Naive B cell (primary cell): ENCODE results near the gene MORC1. TPM values are rescaled to one million over a fixed set of nuclear protein-coding genes. Genes with fewer than 3 reads are reported as not detected.
"Not testable (repeated sequence)": the region's sequence is repeated elsewhere in the genome, so short reads cannot be mapped to it uniquely, and the experiment has no call there.

Experiments
- ATAC-seq, 2 donors: fragments of 150-1000 bp; cut with Tn5 transposase; 2 replicates each; pipeline ENCODE4 v1.10.0; 2021; ENCODE audit warnings: low read depth in 2 of 2, mild to moderate bottlenecking in 2 of 2, moderate library complexity in 2 of 2
- DNase-seq: peaks from one replicate; pipeline ENCODE4 v3.0.0; 2022
- H3K27ac Mint-ChIP-seq, 6 donors: one replicate each; pipeline ENCODE4 v1.8.0; 2020 to 2022; ENCODE audit warnings: mild to moderate bottlenecking in 6 of 6, mixed read lengths in 6 of 6, moderate library complexity in 5 of 6, inconsistent platforms in 2 of 6
- H3K27me3 Mint-ChIP-seq, 3 donors: one replicate each; pipeline ENCODE4 v1.8.0; 2021 to 2022; ENCODE audit warnings: mixed read lengths in 3 of 3, mild to moderate bottlenecking in 1 of 3
- H3K36me3 Mint-ChIP-seq, 2 donors: one replicate each; pipeline ENCODE4 v1.8.0; 2020 to 2022; ENCODE audit warnings: mixed read lengths in 2 of 2, inconsistent platforms in 1 of 2, mild to moderate bottlenecking in 1 of 2
- H3K4me1 Mint-ChIP-seq, 3 donors: one replicate each; pipeline ENCODE4 v1.8.0; 2020 to 2022; ENCODE audit warnings: mixed read lengths in 3 of 3, inconsistent platforms in 1 of 3, mild to moderate bottlenecking in 1 of 3, moderate library complexity in 1 of 3
- H3K4me3 Mint-ChIP-seq, 8 donors: one replicate each; pipeline ENCODE4 v1.8.0; 2020 to 2022; ENCODE audit warnings: mild to moderate bottlenecking in 8 of 8, mixed read lengths in 8 of 8, moderate library complexity in 8 of 8, inconsistent platforms in 2 of 8
- H3K9me3 Mint-ChIP-seq, 7 donors: one replicate each; pipeline ENCODE4 v1.8.0; 2020 to 2022; ENCODE audit warnings: mixed read lengths in 7 of 7, mild to moderate bottlenecking in 5 of 7, inconsistent platforms in 2 of 7, moderate library complexity in 1 of 7
- polyA plus RNA-seq, 6 donors: library from polyadenylated mRNA; unstranded; fragments of 300-500 nt; fragmentation: Illumina TruSeq; gene quantifications; one replicate each; pipeline ENCODE4 v1.2.3, GENCODE V29; 2021; ENCODE audit warnings: low read depth in 6 of 6

The MORC1 gene
- polyA plus RNA-seq, result under 1 TPM in 1 of 6 donors, not detected in 5; 0.12 TPM

GRCh38 chr3:109117939-109118338 lies at the start of gene MORC1:
TSS of gene MORC1 (minus strand) at chr3:109118134. CDS start at chr3:109118059, 75 bp downstream.
- H3K4me1 Mint-ChIP-seq, result peaks cover 6 to 17% (median 14%) of the 10 kb centered on the region in 3 donors
- peaks cover 0 to 5% (median 4%) of the 10 kb centered on the region in 7 donors for H3K9me3 Mint-ChIP-seq
- H3K27me3 Mint-ChIP-seq, result no peaks in the 10 kb centered on the region
- H3K27ac Mint-ChIP-seq, result no peak within 1 kb of the TSS
- no peak for ATAC-seq
- DNase-seq, result no peak
- H3K4me3 Mint-ChIP-seq, result no peak within 1 kb of the TSS
- H3K36me3 Mint-ChIP-seq, result no peaks in the 10 kb centered on the region

- ATAC-seq (no peak), DNase-seq (no peak)
- H3K36me3 Mint-ChIP-seq, result no peaks in the 10 kb centered on the region
- no peak overlapping the region for H3K4me3 Mint-ChIP-seq
- no peak overlapping the region for H3K27ac Mint-ChIP-seq
- peaks cover 0 to 1% (median 0%) of the 10 kb centered on the region in 7 donors for H3K9me3 Mint-ChIP-seq
- H3K27me3 Mint-ChIP-seq, result peaks cover 0 to 4% (median 0%) of the 10 kb centered on the region in 3 donors
- no peaks in the 10 kb centered on the region for H3K4me1 Mint-ChIP-seq
These were observed 48.0 kb upstream of the MORC1 start for GRCh38 chr3:109165905-109166304.

GRCh38 chr3:109161487-109162123 lies 43.7 kb upstream of the MORC1 start:
- Mint-ChIP-seq H3K9me3 (peaks cover 0 to 9% (median 4%) of the 10 kb centered on the region in 7 donors), H3K4me1 (no peaks in the 10 kb centered on the region), H3K27ac (no peak overlapping the region), H3K36me3 (peaks cover 0 to 7% of the 10 kb centered on the region in 2 donors), H3K4me3 (no peak overlapping the region), H3K27me3 (no peaks in the 10 kb centered on the region)
- DNase-seq (no peak), ATAC-seq (no peak)

- no peak overlapping the region for H3K4me3 Mint-ChIP-seq
- peaks cover 0 to 7% of the 10 kb centered on the region in 2 donors for H3K36me3 Mint-ChIP-seq
- ATAC-seq (no peak), DNase-seq (no peak)
- H3K9me3 Mint-ChIP-seq, result peaks cover 0 to 9% (median 5%) of the 10 kb centered on the region in 7 donors
- H3K4me1 Mint-ChIP-seq, result no peaks in the 10 kb centered on the region
- H3K27ac Mint-ChIP-seq, result peak overlapping the region in 1 of 6 donors; percentile 16
- H3K27me3 Mint-ChIP-seq, result no peaks in the 10 kb centered on the region
These were observed 37.9 kb upstream of the MORC1 start for GRCh38 chr3:109155828-109156227.

- no peak overlapping the region for H3K27ac Mint-ChIP-seq
- no peak overlapping the region for H3K4me3 Mint-ChIP-seq
- ATAC-seq, result no peak
- no peak for DNase-seq
- H3K27me3 Mint-ChIP-seq, result no peaks in the 10 kb centered on the region
- no peaks in the 10 kb centered on the region for H3K4me1 Mint-ChIP-seq
- peaks cover 0 to 9% (median 5%) of the 10 kb centered on the region in 7 donors for H3K9me3 Mint-ChIP-seq
- peaks cover 0 to 7% of the 10 kb centered on the region in 2 donors for H3K36me3 Mint-ChIP-seq
These were observed 37.0 kb upstream of the MORC1 start for GRCh38 chr3:109154979-109155378.

- DNase-seq (no peak), ATAC-seq (no peak)
- H3K27ac Mint-ChIP-seq, result no peak overlapping the region
- H3K9me3 Mint-ChIP-seq, result peaks cover 0 to 6% (median 0%) of the 10 kb centered on the region in 7 donors
- no peaks in the 10 kb centered on the region for H3K36me3 Mint-ChIP-seq
- no peak overlapping the region for H3K4me3 Mint-ChIP-seq
- no peaks in the 10 kb centered on the region for H3K27me3 Mint-ChIP-seq
- no peaks in the 10 kb centered on the region for H3K4me1 Mint-ChIP-seq
These were observed 34.4 kb upstream of the MORC1 start for GRCh38 chr3:109152320-109152719.

GRCh38 chr3:109149078-109149477 lies 31.1 kb upstream of the MORC1 start:
- no peak overlapping the region for H3K4me3 Mint-ChIP-seq
- peaks cover 0 to 16% (median 2%) of the 10 kb centered on the region in 7 donors for H3K9me3 Mint-ChIP-seq
- no peaks in the 10 kb centered on the region for H3K27me3 Mint-ChIP-seq
- H3K27ac Mint-ChIP-seq, result no peak overlapping the region
- ATAC-seq, result no peak
- no peaks in the 10 kb centered on the region for H3K4me1 Mint-ChIP-seq
- H3K36me3 Mint-ChIP-seq, result no peaks in the 10 kb centered on the region
- no peak for DNase-seq

GRCh38 chr3:109143646-109144045 lies 25.7 kb upstream of the MORC1 start:
- H3K4me3 Mint-ChIP-seq, result no peak overlapping the region
- no peaks in the 10 kb centered on the region for H3K27me3 Mint-ChIP-seq
- no peak overlapping the region for H3K27ac Mint-ChIP-seq
- no peaks in the 10 kb centered on the region for H3K4me1 Mint-ChIP-seq
- no peaks in the 10 kb centered on the region for H3K36me3 Mint-ChIP-seq
- H3K9me3 Mint-ChIP-seq, result peaks cover 0 to 16% (median 0%) of the 10 kb centered on the region in 7 donors
- DNase-seq (no peak), ATAC-seq (no peak)

- DNase-seq, result no peak
- ATAC-seq, result no peak
- H3K9me3 Mint-ChIP-seq, result peaks cover 0 to 5% (median 0%) of the 10 kb centered on the region in 7 donors
- H3K4me3 Mint-ChIP-seq, result no peak overlapping the region
- no peaks in the 10 kb centered on the region for H3K27me3 Mint-ChIP-seq
- no peaks in the 10 kb centered on the region for H3K4me1 Mint-ChIP-seq
- H3K27ac Mint-ChIP-seq, result no peak overlapping the region
- no peaks in the 10 kb centered on the region for H3K36me3 Mint-ChIP-seq
These were observed 22.4 kb upstream of the MORC1 start for GRCh38 chr3:109140318-109140717.

- H3K9me3 Mint-ChIP-seq, result peaks cover 0 to 5% (median 0%) of the 10 kb centered on the region in 7 donors
- no peaks in the 10 kb centered on the region for H3K27me3 Mint-ChIP-seq
- DNase-seq (no peak), ATAC-seq (no peak)
- H3K36me3 Mint-ChIP-seq, result no peaks in the 10 kb centered on the region
- H3K4me3 Mint-ChIP-seq, result no peak overlapping the region
- H3K4me1 Mint-ChIP-seq, result no peaks in the 10 kb centered on the region
- H3K27ac Mint-ChIP-seq, result no peak overlapping the region
These were observed 19.8 kb upstream of the MORC1 start for GRCh38 chr3:109137761-109138160.

GRCh38 chr3:109136523-109136922 lies 18.6 kb upstream of the MORC1 start, which contains the start of gene C3orf85:
TSS of gene C3orf85 (plus strand) at chr3:109136719. CDS start at chr3:109136848, 129 bp downstream.
- DNase-seq, result no peak
- Mint-ChIP-seq H3K9me3 (peaks cover 0 to 4% (median 0%) of the 10 kb centered on the region in 7 donors), H3K4me3 (no peak within 1 kb of the TSS), H3K27me3 (no peaks in the 10 kb centered on the region), H3K4me1 (no peaks in the 10 kb centered on the region), H3K36me3 (no peaks in the 10 kb centered on the region), H3K27ac (no peak within 1 kb of the TSS)
- ATAC-seq, result no peak

- not testable (repeated sequence) for DNase-seq, H3K36me3 Mint-ChIP-seq, H3K4me3 Mint-ChIP-seq, ATAC-seq, H3K27ac Mint-ChIP-seq, H3K4me1 Mint-ChIP-seq, H3K27me3 Mint-ChIP-seq, H3K9me3 Mint-ChIP-seq
These were observed 15.5 kb upstream of the MORC1 start for GRCh38 chr3:109133474-109133816.

- DNase-seq (no peak), ATAC-seq (no peak)
These were observed 15.0 kb upstream of the MORC1 start for GRCh38 chr3:109132801-109133473.

GRCh38 chr3:109131276-109131675 lies 13.3 kb upstream of the MORC1 start:
- no peaks in the 10 kb centered on the region for H3K36me3 Mint-ChIP-seq
- no peak overlapping the region for H3K27ac Mint-ChIP-seq
- no peak for DNase-seq
- no peaks in the 10 kb centered on the region for H3K4me1 Mint-ChIP-seq
- H3K9me3 Mint-ChIP-seq, result peaks cover 0 to 4% (median 2%) of the 10 kb centered on the region in 7 donors
- no peak overlapping the region for H3K4me3 Mint-ChIP-seq
- H3K27me3 Mint-ChIP-seq, result no peaks in the 10 kb centered on the region
- ATAC-seq, result no peak

More at GRCh38 chr3:109132801-109133473, 15.0 kb upstream of the MORC1 start:
- no peaks in the 10 kb centered on the region for H3K27me3 Mint-ChIP-seq
- no peaks in the 10 kb centered on the region for H3K36me3 Mint-ChIP-seq
- H3K27ac Mint-ChIP-seq, result no peak overlapping the region
- H3K4me3 Mint-ChIP-seq, result no peak overlapping the region
- H3K4me1 Mint-ChIP-seq, result no peaks in the 10 kb centered on the region
- peaks cover 0 to 4% (median 2%) of the 10 kb centered on the region in 7 donors for H3K9me3 Mint-ChIP-seq
